Upper lobe of right lung (tissue), 1 donor: ENCODE results near the gene GALM. TPM values are rescaled to one million over a fixed set of nuclear protein-coding genes. Genes with fewer than 3 reads are reported as not detected.
"Not testable (repeated sequence)": the region's sequence is repeated elsewhere in the genome, so short reads cannot be mapped to it uniquely, and the experiment has no call there.

Source experiments
- ATAC-seq: fragments of 200-7000 bp; cut with Tn5 transposase; one replicate; pipeline ENCODE4 v1.9.1; 2020; ENCODE audit warnings: mild to moderate bottlenecking, moderate library complexity
- DNase-seq: peaks from one replicate; pipeline ENCODE4 v3.0.0-alpha.2; 2020
- H3K27ac ChIP-seq: fragments of 200-600 bp; one replicate; pipeline ENCODE4 v1.8.0; 2022
- H3K27me3 ChIP-seq: fragments of 200-600 bp; one replicate; pipeline ENCODE4 v1.8.0; 2022; ENCODE audit warnings: mild to moderate bottlenecking
- H3K36me3 ChIP-seq: fragments of 200-600 bp; one replicate; pipeline ENCODE4 v1.8.0; 2022
- H3K4me1 ChIP-seq: fragments of 200-600 bp; one replicate; pipeline ENCODE4 v1.8.0; 2022
- H3K4me3 ChIP-seq: fragments of 200-600 bp; one replicate; pipeline ENCODE4 v1.8.0; 2022; ENCODE audit warnings: mild to moderate bottlenecking
- H3K9me3 ChIP-seq: fragments of 200-600 bp; one replicate; pipeline ENCODE4 v1.8.0; 2022
- CTCF ChIP-seq: fragments of 200-600 bp; IDR thresholded peaks from one replicate; pipeline ENCODE4 v1.8.0; 2022; ENCODE audit warnings: antibody characterized with exemption
- intact Hi-C: fragments of 100-400 bp; cut with DNase I; formaldehyde crosslinking; loops from one replicate; pipeline ENCODE4 v1.11.0; 2022
- total RNA-seq: library from RNA; stranded (reverse); fragmentation: NEBNext Ultra II Directional; extraction: Animal tissue kit (Norgen Biotek cat#: 25700); gene quantifications from one replicate; pipeline ENCODE4 v1.2.1, GENCODE V29; 2021
- donor health status: DM: no; HTN: yes; CAD: no; lungs with severe emphysema.

The GALM gene
- total RNA-seq, 1 donor from 2014 or later: 14.7 TPM

DNA sequence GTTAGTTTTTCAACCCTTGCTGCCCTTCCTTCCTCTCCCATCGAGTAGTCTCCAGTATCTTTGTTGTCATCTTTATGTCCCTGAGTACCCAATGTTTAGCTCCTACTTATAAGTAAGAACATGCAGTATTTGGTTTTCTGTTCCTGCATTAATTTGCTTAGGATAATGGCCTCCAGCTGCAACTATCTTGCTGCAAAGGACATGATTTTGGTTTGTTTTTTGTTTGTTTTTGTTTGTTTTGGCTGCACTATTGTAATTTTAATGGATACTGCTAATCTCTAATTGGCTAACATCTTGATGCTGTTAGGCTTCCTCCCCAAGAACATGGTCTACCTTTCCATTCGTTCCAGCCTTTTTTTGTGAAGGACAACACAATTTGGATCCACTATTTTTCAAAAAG, 32.0 kb upstream of the GALM start:
- TF ChIP-seq CTCF: no peak
- ATAC-seq (no peak), DNase-seq (no peak)
- Histone ChIP-seq H3K36me3 (no peaks in the 10 kb centered on the region), H3K27ac (no peak overlapping the region), H3K9me3 (no peaks in the 10 kb centered on the region), H3K27me3 (no peaks in the 10 kb centered on the region), H3K4me3 (no peak overlapping the region), H3K4me1 (no peaks in the 10 kb centered on the region)
- intact Hi-C loops: no loop called here

GRCh38 chr2:38634684-38635083, 31.2 kb upstream of the GALM start:
- no peak overlapping the region for H3K27ac ChIP-seq
- no peak for TF ChIP-seq CTCF
- no peaks in the 10 kb centered on the region for H3K36me3 ChIP-seq
- DNase-seq: no peak
- H3K9me3 ChIP-seq: no peaks in the 10 kb centered on the region
- intact Hi-C loops: no loop called here
- no peaks in the 10 kb centered on the region for H3K4me1 ChIP-seq
- H3K27me3 ChIP-seq: no peaks in the 10 kb centered on the region
- no peak overlapping the region for H3K4me3 ChIP-seq
- ATAC-seq: peak; percentile 78

DNA sequence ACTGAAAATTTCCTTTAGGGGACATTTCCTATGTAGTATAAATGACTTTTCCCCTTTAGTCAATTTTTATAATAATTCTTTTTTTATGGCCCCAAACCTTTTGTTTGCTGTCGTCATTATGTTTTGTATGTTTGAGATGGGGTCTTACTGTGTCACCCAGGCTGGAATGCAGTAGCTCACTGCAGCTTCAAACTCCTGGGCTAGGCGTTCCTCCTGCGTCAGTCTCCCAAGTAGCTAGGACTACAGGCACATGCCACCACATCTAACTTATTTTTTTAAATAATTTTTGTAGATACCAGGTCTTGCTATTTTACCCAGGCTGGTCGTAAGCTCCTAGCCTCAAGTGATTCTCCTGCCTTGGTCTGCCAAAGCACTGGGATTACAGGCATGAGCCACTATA, 30.8 kb upstream of the GALM start:
- Histone ChIP-seq H3K4me1 (no peaks in the 10 kb centered on the region), H3K27me3 (no peaks in the 10 kb centered on the region), H3K27ac (no peak overlapping the region), H3K36me3 (no peaks in the 10 kb centered on the region), H3K4me3 (no peak overlapping the region), H3K9me3 (no peaks in the 10 kb centered on the region)
- no peak for TF ChIP-seq CTCF
- ATAC-seq: no peak
- intact Hi-C loops: no loop called here
- no peak for DNase-seq

DNA sequence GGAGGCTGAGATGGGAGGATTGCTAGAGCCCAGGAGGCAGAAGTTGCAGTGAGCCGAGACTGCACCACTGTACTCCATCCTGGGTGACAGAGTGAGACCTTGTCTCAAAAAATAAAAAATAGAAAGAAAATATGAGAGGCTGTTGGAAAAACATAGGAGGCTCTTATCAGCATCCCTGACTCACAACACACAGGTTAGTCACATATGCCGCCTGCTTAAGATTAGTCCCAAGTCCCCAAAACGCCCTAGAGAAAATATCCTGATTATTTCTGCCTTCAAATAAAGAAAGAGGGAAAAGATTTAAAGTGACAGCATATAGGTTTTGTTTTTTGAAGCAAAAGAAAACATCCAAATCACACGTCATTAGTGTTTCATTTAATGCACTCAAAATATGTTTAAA, 29.8 kb upstream of the GALM start:
- ATAC-seq (no peak), DNase-seq (no peak)
- intact Hi-C loops: no loop called here
- Histone ChIP-seq H3K27ac (no peak overlapping the region), H3K36me3 (no peaks in the 10 kb centered on the region), H3K4me1 (no peaks in the 10 kb centered on the region), H3K4me3 (no peak overlapping the region), H3K9me3 (no peaks in the 10 kb centered on the region), H3K27me3 (no peaks in the 10 kb centered on the region)
- TF ChIP-seq CTCF: no peak

DNA sequence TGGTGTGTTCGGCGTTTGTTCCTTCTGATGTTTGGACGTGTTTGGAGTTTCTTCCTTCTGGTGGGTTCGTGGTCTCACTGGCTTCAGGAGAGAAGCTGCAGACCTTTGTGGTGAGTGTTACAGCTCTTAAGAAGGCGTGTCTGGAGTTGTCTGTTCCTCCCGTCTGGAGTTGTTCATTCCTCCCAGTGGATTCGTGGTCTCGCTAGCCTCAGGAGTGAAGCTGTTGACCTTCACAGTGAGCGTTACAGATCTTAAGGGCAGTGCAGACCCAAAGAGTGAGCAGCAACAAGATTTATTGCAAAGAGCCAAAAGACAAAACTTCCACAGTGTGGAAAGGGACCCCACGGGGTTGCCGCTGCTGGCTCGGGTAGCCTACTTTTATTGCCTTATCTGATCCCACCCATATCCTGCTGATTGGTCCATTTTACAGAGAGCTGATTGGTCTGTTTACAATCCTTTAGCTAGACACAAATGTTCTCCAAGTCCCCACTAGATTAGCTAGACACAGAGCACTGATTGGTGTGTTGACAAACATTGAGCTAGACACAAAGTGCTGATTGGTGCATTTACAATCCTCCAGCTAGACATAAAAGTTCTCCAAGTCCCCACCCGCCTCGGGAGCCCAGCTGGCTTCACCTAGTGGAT, 23.4 kb upstream of the GALM start:
- H3K27ac ChIP-seq, H3K9me3 ChIP-seq, DNase-seq, H3K4me3 ChIP-seq, H3K36me3 ChIP-seq, H3K27me3 ChIP-seq, H3K4me1 ChIP-seq, intact Hi-C loops, ATAC-seq: not testable (repeated sequence)

- no peaks in the 10 kb centered on the region for H3K27me3 ChIP-seq
- intact Hi-C loops: no loop called here
- H3K36me3 ChIP-seq: no peaks in the 10 kb centered on the region
- TF ChIP-seq CTCF: no peak
- H3K4me3 ChIP-seq: no peak overlapping the region
- peak overlapping the region; percentile 17 for H3K27ac ChIP-seq
- no peak for DNase-seq
- H3K9me3 ChIP-seq: no peaks in the 10 kb centered on the region
- no peaks in the 10 kb centered on the region for H3K4me1 ChIP-seq
- peak; percentile 22 for ATAC-seq
These were observed 22.8 kb upstream of the GALM start for GRCh38 chr2:38643021-38643671.

GRCh38 chr2:38643683-38644511, 22.0 kb upstream of the GALM start:
- peak overlapping the region; percentile 17 for H3K27ac ChIP-seq
- H3K9me3 ChIP-seq, intact Hi-C loops, H3K27me3 ChIP-seq, H3K36me3 ChIP-seq, H3K4me1 ChIP-seq, DNase-seq, H3K4me3 ChIP-seq, ATAC-seq: not testable (repeated sequence)
